ENCODE measurements around the gene ELL2. TPM values are rescaled to one million over a fixed set of nuclear protein-coding genes. Genes with fewer than 3 reads are reported as not detected.

The ELL2 gene
- total and polyA plus RNA-seq, 10 donors, result 4.3 to 109 (median 66.8) TPM

GRCh38 chr5:95983509-95983908, 21.9 kb upstream of the ELL2 start:
- no peaks in the 10 kb centered on the region for H3K27me3 ChIP-seq (replicated peaks in 1 of 7)
- no peaks in the 10 kb centered on the region for H3K9me3 ChIP-seq
- no peak overlapping the region for H3K27ac ChIP-seq
- no peaks in the 10 kb centered on the region for H3K4me1 ChIP-seq
- no peak for DNase-seq
- intact Hi-C loops (cut with DNase I; ENCODE audit: low total_unique reads), result no loop called here
- no peaks in the 10 kb centered on the region for H3K36me3 ChIP-seq
- no peak overlapping the region for H3K4me3 ChIP-seq
- TF ChIP-seq POLR2A (IDR thresholded peaks at IDR 0.05) (no peak), CTCF (IDR thresholded peaks at IDR 0.05 in 8 of 11, conservative IDR thresholded peaks at IDR 0.05 in 3 of 11) (no peak), POLR2AphosphoS5 (IDR thresholded peaks at IDR 0.05) (no peak)
- 93 to 99% (median 98%) methylated on average over 2 of the region's 2 CpGs for WGBS, 5 donors

DNA sequence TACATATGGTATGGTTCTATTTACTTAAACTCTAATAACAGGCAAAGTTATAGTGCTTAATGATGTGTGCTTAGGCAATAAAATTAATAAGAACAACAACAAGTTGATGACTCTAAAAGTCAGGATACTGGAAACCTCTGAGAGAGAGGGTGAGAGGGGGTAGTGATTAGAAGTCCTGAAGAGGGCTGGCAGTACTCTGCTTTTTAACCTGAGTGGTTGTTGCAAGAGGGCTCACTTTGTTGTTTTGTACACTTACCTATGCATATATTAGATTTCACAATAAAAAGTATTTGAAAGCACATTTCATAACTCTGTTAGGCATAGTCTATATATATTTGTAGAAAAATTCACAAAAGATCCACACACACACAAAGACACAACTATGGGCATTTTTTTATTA, 21.4 kb upstream of the ELL2 start:
- Histone ChIP-seq H3K27me3 (replicated peaks in 1 of 7) (no peaks in the 10 kb centered on the region), H3K27ac (no peak overlapping the region), H3K9me3 (no peaks in the 10 kb centered on the region), H3K4me3 (no peak overlapping the region), H3K4me1 (no peaks in the 10 kb centered on the region), H3K36me3 (no peaks in the 10 kb centered on the region)
- intact Hi-C loops (cut with DNase I; ENCODE audit: low total_unique reads), result no loop called here
- no peak for TF ChIP-seq CTCF (IDR thresholded peaks at IDR 0.05 in 8 of 11, conservative IDR thresholded peaks at IDR 0.05 in 3 of 11)
- no peak for TF ChIP-seq POLR2A (IDR thresholded peaks at IDR 0.05)
- no peak for TF ChIP-seq POLR2AphosphoS5 (IDR thresholded peaks at IDR 0.05)
- no peak for DNase-seq

- no peaks in the 10 kb centered on the region for H3K4me1 ChIP-seq
- intact Hi-C loops (cut with DNase I; ENCODE audit: low total_unique reads), result no loop called here
- no peak for DNase-seq
- H3K36me3 ChIP-seq, result no peaks in the 10 kb centered on the region
- H3K9me3 ChIP-seq, result peaks cover 0 to 5% (median 0%) of the 10 kb centered on the region in 8 donors
- no peak for TF ChIP-seq CTCF (IDR thresholded peaks at IDR 0.05 in 8 of 11, conservative IDR thresholded peaks at IDR 0.05 in 3 of 11)
- TF ChIP-seq POLR2A (IDR thresholded peaks at IDR 0.05), result no peak
- no peak for TF ChIP-seq POLR2AphosphoS5 (IDR thresholded peaks at IDR 0.05)
- H3K27me3 ChIP-seq (replicated peaks in 1 of 7), result no peaks in the 10 kb centered on the region
- no peak overlapping the region for H3K4me3 ChIP-seq
- H3K27ac ChIP-seq, result no peak overlapping the region
- 62 to 85% (median 70%) methylated on average over 1 of the region's 1 CpG for WGBS, 5 donors
Observed at GRCh38 chr5:95976606-95977005, 15.0 kb upstream of the ELL2 start.

DNA sequence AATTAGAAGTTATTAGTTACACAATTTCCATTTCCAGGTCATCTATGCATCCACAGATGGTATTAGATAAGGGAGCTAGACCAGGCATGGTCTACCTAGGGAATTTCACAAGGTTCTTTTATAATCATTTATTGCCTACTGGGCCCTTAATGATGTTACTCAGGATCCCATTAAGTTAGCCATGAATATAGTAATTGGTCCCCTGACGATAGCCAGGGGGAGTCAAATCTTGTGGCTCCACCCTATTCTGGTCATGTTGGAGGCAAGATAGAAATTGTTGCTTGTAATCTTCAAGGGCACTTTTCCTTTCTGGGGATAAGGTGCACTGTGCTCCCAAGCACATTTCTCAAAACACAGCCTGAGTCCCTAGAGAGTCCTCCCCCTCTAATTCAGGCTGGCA, 14.1 kb upstream of the ELL2 start:
- intact Hi-C loops (cut with DNase I; ENCODE audit: low total_unique reads), result no loop called here
- 95 to 100% (median 100%) methylated on average over 1 of the region's 1 CpG for WGBS, 5 donors
- Histone ChIP-seq H3K36me3 (no peaks in the 10 kb centered on the region), H3K9me3 (peaks cover 0 to 8% (median under 1%) of the 10 kb centered on the region in 8 donors), H3K4me1 (no peaks in the 10 kb centered on the region), H3K4me3 (no peak overlapping the region), H3K27me3 (replicated peaks in 1 of 7) (no peaks in the 10 kb centered on the region), H3K27ac (no peak overlapping the region)
- no peak for TF ChIP-seq POLR2A (IDR thresholded peaks at IDR 0.05)
- no peak for TF ChIP-seq POLR2AphosphoS5 (IDR thresholded peaks at IDR 0.05)
- TF ChIP-seq CTCF (IDR thresholded peaks at IDR 0.05 in 8 of 11, conservative IDR thresholded peaks at IDR 0.05 in 3 of 11), result no peak
- DNase-seq, result no peak
